Fibroblast of pulmonary artery (primary cell): ENCODE measurements around the gene ARHGAP9.
A peak's percentile ranks its signal among the peaks of the same experiment; 100 is the strongest.

Experiments
- DNase-seq: peaks from one replicate; pipeline ENCODE4 v3.0.0-alpha.2; 2010; ENCODE audit warnings: low read depth
- H3K4me3 ChIP-seq: replicated peaks from 2 replicates; pipeline ENCODE4 v1.5.1; 2011; ENCODE audit warnings: low read depth, mild to moderate bottlenecking, control low read depth, low read length, moderate library complexity
- TF ChIP-seq, protein P1 (sequence below): IDR thresholded peaks from 2 replicates; pipeline ENCODE4 v1.5.1; 2011; ENCODE audit warnings: mild to moderate bottlenecking, control low read depth, low read length, inconsistent platforms; ENCODE audit errors: missing control alignments

The ARHGAP9 gene

DNA sequence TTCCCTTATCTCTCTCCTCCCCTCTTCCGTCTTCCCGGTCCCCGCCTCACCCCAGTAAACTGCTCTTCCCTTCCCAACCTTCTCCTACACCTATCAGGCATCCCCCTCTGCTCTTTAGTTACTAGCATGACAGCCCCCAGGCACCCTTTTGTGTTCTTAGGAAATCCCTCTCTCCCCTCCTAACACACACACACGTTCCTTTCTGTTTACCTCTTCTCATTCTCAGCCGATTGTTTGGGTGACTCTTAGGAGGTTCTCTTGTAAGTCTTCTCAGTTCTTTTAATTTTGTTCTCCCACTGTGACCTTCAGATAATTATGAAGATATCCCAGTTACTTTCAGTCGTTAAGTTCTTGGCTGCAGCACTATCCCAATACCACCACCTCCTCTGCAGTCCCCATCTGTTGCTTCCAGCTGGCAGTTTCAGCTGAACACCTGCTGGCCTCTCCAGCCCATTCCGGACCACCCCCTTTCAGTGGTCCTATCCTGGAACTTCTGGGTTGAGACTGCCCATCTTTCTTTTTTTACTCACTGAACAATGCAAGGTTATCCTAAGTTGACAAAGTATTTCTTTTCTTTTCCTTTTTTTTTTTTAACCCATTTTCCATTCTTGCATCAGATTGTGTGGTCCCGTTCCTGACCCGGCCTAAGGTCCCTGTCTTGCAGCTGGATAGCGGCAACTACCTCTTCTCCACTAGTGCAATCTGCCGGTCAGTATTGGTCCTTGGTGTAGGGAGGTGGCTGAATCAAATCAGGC is 8.9 kb upstream of the ARHGAP9 start:
- TF ChIP-seq, protein P1, sequence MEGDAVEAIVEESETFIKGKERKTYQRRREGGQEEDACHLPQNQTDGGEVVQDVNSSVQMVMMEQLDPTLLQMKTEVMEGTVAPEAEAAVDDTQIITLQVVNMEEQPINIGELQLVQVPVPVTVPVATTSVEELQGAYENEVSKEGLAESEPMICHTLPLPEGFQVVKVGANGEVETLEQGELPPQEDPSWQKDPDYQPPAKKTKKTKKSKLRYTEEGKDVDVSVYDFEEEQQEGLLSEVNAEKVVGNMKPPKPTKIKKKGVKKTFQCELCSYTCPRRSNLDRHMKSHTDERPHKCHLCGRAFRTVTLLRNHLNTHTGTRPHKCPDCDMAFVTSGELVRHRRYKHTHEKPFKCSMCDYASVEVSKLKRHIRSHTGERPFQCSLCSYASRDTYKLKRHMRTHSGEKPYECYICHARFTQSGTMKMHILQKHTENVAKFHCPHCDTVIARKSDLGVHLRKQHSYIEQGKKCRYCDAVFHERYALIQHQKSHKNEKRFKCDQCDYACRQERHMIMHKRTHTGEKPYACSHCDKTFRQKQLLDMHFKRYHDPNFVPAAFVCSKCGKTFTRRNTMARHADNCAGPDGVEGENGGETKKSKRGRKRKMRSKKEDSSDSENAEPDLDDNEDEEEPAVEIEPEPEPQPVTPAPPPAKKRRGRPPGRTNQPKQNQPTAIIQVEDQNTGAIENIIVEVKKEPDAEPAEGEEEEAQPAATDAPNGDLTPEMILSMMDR = no peak
- DNase-seq = no peak
- peak overlapping the region; percentile 99 for H3K4me3 ChIP-seq

DNA sequence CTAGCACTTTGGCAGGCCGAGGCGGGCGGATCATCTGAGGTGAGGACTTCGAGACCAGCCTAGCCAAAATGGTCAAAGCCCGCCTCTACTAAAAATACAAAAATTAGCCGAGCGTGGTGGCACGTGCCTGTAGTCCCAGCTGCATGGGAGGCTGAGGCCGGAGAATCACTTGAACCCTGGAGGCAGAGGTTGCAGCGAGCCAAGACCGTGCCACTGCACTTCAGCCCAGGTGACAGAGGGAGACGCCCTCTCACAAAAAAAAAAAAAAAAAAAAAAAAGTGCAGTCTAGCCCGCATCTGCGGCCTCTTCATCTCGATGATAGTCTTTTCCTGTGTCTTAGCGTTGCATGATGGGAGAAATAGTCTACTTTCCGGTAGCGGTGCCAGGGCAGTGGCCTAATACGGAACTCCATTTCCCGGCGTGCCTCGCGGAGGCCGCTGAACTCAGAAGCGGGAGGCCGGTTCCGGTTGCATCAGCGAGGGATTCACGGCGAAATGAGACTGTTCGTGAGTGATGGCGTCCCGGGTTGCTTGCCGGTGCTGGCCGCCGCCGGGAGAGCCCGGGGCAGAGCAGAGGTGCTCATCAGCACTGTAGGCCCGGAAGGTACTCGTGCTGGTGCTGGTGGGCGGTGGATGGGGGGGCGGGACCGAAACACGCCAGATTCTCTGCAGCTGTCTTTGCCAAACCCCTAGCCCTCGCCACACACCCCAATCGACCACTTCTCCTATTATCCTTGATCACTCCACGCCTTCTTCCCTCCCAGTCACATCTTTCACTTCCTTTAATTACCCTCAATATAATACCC is 8.1 kb upstream of the ARHGAP9 start, which contains the start of gene MARS1:
Gene MARS1, plus strand, starts transcription at position 472 of the 805 bp plus-strand sequence. Its CDS starts 23 bp downstream, at position 495.
- TF ChIP-seq, protein P1 = no peak
- DNase-seq = peak; percentile 97
- peak within 1 kb of the TSS; percentile 99 for H3K4me3 ChIP-seq

DNA sequence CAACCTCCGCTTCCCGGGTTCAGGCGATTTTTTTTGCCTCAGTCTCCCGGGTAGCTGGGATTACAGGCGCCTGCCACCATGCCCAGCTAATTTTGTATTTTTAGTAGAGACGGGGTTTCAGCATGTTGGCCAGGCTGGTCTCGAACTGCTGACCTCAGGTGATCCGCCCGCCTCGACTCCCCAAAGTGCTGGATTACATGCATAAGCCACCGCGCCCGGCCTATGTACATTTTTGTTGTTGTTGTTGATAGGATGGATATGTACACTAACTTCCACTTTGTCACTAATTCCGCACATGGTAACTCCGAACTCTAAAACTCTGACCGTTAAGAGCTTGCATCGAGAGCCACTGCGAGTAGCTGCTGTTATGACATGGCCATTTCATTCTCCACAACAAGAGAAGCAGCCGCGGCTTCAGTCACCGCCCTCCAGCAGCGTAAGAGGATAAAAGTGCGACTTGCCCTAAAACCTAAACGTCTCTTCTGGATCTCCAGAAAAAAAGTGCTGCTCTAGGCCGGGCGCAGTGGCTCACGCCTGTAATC is 7.5 kb upstream of the ARHGAP9 start:
- DNase-seq = no peak
- peak overlapping the region; percentile 99 for H3K4me3 ChIP-seq
- TF ChIP-seq, protein P1 = no peak

DNA sequence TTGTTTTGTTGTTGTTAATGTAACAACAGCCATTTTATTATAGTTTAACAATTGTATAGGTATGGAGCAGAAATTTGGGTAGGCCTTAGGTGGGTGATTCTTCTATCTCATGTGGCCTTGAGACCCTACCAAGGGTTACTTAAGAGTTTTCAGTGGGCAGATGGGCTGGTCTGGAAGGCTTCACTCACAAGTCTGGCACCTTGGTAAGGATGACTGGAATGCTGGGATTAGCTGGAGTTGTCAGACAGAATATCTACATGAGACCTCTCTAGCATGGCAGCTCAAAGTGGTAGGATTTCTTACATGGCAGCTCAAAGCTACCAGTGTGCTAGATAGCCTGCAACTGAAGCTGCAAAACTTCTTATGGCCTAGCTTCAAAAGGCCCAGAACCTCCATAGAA is 6.0 kb upstream of the ARHGAP9 start:
- DNase-seq = no peak
- TF ChIP-seq, protein P1 = no peak
- no peak overlapping the region for H3K4me3 ChIP-seq

DNA sequence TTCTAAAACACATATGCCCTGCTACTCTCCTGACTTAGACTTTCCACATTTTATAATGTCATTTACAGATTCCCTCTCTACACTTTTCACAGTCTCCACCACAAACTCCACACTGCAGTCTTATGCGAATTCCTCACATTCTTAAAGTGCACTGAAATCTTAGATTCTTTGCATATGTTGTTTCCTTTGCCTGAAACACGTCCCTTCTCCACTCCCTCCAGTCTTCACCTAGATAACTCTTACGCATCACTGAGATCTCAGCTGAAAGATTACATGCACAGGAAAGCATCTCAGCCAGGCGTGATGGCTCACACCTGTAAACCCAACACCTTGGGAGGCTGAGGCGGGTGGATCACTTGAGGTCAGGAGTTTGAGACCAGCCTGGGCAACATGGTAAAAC is 3.8 kb upstream of the ARHGAP9 start:
- H3K4me3 ChIP-seq = no peak overlapping the region
- TF ChIP-seq, protein P1 = no peak
- peak; percentile 59 for DNase-seq

DNA sequence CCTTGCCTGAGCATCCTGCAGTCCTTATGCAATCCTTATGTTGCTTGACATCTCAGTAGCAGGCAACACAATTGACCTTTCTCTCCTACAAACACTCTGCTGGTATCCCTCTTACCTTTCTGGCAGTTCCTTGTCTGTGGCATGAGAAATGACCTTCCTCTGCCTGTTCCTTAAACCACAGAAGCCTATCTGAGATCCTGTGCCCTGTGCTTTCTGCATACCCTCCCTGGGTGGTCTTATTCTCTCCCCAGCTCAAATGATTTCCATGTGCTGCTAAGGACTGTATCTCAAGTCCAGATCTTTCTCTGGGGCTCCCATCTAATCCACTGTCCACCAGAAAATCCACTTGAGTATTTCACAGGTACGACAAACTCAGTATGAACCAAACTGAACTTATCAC is 2.0 kb upstream of the ARHGAP9 start:
- H3K4me3 ChIP-seq = no peak overlapping the region
- TF ChIP-seq, protein P1 = no peak
- DNase-seq = no peak
